GM21737 (cell line): Measurements from ENCODE around the gene NTHL1.

Experiments
- ATAC-seq: cut with Tn5 transposase; IDR thresholded peaks from one replicate; pipeline ENCODE4 v1.9.1; 2021; ENCODE audit warnings: mild to moderate bottlenecking, moderate library complexity; ENCODE audit not compliant: unreplicated experiment

Gene NTHL1

DNA sequence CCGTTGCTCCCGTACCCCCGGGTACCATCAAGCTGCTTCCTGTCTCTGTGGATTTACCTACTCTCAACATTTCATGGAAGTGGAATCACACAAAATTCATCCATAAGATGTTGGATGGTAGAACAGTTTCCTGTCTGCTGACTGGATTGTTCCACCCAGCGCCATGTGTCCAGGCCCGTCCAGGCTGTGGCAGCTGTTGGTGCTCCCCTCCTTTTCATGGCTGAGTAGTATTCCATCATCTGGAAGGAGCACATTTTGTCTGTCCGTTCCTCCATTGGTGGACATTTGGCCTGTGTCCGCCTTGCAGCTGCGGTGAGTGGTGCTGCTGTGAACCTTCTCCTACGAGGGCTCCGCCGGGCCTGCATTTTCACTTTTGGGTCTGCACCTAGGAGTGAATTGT, 18.5 kb upstream of the NTHL1 start:
- no peak for ATAC-seq

DNA sequence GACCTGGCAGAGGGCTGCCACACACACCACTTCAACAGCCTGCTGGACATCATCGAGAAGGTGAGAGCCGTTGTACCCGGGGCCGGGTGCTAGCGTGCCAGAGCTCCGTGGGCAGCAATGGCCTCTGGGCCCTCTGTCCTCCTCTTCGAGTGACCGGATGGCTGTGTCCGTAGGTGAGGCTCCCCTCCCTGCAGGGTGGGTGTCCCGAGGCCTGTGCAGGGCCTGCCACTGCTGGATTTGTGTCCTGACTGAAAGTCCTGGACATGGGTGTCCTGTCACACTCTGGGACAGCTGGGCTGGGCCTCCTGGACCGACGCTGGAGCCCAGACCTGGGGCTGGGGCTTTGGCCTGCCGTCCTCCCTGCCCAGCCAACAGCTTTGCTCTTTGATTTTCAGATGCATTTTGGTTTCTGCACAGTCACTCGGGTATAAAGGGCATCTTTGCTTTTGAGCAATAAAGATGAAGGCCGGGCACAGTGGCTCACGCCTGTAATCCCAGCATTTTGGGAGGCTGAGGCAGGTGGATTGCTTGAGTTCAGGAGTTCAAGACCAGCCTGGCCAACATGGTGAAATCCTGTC, 16.8 kb upstream of the NTHL1 start:
- ATAC-seq: no peak

DNA sequence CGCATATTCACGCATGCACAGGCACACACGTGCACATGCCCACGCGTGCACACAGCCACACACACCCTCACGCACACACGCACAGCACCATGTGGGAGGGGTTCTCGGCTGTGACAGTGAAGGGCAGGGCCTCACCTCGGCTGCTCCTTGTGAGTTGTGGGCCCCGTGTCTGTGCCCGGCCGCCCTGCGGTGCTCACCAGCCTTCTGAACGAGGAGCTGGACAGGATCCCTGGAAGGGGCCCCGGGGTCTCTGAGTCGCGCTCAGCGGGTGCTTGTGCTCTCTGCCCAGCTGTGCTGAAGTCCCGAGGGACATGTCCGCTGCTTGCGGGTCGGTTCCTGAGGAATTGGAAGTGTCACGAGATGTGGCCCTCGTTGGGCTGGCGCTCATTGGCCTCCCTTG, 16.2 kb upstream of the NTHL1 start:
- no peak for ATAC-seq

DNA sequence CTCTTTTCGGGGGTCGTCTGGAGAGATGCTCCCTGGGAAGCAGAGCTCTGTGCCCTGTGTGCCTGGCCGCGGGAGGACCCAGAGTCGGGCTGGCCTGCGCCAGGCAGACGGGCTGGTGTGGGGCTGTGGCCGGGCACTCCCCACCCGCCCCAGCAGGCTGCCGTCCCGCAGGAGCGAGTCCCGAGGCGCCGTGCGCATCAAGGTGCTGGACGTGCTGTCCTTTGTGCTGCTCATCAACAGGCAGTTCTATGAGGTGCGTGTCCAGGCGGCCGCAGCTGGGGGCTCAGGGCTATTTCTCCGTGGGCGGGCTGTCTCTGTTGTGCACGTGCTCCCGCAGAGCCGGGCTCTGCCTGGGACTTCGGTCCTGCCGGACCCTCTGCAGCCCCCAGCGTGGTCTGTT, 15.2 kb upstream of the NTHL1 start:
- ATAC-seq: no peak

DNA sequence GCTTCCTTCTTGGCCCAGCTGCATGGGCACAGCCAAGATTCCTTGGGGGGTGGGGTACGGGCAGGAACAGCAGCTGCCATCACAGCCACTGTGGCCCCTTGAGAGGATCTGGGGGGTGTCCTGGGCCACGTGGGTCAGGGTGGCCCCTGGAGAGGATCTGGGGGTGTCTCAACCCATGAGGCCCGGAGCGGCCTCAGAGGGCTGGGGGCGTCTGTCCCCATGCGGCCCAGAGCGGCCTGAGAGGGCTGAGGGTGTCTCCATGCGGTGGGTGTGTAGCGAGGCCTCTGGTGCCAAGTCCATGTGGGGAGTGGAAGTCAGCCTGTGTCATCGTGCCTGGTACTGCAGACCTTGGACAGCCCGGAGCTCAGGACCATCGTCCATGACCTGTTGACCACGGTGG, 13.9 kb upstream of the NTHL1 start:
- ATAC-seq: no peak

DNA sequence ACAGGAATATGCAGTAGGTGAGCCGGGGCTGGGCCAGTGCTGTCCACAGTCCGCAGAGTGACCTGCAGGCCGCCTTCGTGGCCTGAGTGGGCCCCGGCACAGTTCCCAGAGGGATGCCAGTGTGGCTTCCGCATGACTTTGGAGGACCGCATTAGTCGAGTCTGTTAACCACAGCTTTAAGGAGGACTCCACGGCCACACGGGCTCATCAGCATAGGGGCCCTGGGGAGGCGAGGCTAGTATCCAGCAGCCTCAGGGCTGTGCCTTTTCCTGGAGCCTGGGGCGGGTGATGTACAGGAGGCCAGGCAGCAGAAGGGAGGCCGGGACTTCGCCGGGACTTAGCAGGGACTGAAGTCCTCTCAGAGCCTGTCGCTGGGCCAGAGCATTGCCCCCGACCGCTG, 13.4 kb upstream of the NTHL1 start:
- ATAC-seq: no peak

DNA sequence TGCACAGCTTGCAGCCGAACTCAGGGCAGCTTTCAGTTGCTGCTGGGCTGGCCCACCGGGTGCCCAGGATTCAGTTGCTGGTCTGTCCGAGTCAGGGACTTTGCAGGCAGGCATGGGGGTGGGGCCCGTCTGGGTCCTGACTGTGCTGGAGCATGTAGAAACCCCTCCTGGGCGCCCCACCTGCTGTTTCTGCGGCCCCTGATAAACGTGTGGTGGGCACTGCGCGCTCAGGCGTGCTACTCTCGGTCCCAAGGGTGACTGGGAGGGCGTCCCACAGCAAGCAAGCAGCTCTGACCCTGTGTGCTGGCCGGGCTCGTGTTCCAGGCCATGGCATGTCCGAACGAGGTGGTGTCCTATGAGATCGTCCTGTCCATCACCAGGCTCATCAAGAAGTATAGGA, 12.7 kb upstream of the NTHL1 start:
- no peak for ATAC-seq

DNA sequence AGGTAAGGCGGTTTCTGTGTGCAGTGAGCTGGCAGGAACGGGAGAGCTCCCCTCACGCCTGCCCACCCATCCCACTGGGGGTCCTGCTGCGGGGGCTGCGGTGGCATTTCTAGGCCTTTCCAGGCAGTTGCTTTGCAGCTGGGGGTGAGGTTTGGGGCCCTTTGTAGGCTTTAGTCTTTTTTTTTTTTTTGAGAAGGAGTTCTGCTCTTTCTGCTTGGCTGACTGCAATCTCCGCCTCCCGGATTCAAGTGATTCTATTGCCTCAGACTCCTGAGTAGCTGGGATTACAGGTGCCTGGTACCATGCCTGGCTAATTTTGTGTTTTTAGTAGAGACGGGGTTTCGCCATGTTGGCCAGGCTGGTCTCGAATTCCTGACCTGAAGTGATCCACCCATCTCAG, 11.2 kb upstream of the NTHL1 start:
- no peak for ATAC-seq

DNA sequence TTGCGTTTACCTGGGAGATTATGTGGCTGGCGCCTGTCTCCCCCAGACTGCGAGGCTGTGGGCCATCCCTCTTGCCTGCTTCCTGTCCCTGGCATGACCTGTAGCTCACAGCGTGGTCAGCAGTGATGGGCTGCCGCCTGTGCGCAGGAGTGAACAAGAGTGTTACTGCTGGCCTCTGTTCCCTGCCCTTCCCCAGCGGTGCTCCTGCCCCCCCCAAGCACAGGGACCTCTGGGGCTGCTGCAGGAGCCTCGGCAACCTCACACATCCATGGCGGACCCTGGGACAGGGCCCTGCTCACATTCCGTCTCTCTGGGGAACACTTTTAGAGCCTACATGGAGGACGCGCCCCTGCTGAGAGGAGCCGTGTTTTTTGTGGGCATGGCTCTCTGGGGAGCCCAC, 10.8 kb upstream of the NTHL1 start:
- ATAC-seq: no peak

DNA sequence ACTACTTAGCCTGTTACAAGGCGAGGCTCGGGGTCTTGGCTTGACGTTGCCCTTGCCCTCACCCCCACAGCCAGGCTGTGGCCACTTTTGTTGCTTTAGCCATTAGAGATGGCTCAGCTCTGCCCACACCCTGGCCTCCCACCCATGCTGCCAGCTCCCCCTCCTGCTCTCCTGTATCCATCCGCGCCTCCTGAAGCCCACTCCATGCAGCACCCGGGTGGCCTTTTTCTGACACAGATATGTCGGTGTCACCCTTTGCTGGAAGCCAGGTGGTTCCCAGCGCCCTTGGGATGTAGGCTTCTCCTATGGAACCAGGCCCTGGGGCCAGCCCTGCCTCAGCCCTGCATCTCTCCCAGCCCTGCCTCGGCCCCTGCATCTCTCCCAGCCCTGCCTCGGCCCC, 9.8 kb upstream of the NTHL1 start:
- no peak for ATAC-seq

DNA sequence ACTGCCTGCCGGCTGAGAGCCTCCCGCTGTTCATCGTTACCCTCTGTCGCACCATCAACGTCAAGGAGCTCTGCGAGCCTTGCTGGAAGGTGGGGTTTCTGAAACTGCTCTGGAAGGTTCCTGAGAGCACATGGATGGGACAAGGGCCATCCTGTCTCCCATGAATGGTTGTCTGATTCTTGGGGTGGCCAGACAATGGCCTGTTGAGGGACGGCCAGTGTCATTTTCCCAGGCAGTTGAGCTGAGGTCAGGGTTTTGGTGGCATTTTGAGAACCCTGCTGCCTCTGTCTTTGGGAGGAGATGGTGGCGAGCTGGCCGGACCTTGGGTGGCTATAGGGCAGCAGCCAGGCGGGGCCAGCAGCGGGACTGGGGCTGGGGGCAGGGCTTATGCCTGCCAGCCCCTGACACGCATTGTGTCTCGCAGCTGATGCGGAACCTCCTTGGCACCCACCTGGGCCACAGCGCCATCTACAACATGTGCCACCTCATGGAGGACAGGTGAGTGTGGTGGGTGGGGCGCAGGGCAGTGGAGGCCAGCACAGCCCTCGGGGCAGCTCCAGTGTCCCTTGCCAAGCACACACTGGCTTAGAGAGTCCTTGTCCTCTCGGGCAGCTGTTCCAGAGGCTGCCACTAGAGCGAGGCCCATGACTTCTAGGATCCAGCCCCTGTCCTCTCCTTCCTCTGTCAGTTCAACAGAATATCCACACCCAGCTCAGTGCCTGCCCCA, 9.2 kb upstream of the NTHL1 start:
- no peak for ATAC-seq

DNA sequence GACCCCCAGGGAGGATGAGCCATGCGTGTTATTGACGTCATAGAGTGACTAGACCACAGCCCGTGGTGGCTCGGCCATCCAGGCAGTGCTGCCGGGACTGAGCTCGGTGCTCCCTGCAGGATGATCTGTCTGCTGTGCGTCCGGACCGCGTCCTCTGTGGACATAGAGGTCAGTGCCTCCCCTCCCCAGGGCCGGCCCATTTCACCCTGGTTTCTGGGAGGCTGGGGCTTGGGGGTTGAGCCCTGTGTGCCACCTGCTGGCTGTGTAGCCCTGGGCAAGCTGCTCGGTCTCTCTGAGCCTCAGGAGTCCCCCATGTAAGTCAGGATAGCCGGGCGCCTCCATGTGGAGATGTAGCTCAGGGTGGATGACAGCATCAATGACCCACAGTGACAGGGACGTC, 8.4 kb upstream of the NTHL1 start:
- no peak for ATAC-seq

DNA sequence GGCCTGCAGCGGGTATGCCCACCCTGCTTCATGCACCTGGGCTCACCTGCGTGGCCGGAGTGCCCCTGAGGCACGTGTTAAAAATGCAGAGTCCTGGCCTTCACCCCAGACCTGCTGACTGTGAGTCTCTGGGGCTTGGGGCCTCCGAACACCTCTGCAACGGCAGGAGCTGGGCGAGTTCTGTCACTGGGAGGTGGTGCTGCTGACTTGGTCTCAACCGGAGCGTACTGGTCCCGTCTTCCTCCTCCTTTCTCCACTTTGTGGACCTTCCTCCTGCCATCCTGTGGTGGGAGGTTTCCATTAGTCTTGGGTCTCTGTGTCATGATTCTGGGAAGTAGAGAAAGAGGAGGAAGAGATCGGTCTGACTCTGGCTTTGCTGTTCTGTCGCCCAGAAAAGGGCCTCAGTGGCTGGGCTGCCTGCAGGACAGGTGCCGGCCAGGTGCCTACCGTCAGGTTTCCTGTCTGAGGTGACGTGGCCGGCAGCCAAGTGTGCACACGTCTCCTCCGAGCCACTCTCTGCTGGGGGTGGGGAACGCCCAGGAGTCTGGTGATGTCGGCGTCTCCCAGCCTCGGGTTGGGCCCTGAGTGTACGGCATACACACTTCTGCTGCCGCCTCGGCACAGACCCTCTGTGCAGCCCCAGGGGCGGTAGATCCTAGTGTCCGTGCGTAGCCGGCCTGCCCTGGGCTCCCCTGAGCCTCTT, 7.1 kb upstream of the NTHL1 start:
- no peak for ATAC-seq

DNA sequence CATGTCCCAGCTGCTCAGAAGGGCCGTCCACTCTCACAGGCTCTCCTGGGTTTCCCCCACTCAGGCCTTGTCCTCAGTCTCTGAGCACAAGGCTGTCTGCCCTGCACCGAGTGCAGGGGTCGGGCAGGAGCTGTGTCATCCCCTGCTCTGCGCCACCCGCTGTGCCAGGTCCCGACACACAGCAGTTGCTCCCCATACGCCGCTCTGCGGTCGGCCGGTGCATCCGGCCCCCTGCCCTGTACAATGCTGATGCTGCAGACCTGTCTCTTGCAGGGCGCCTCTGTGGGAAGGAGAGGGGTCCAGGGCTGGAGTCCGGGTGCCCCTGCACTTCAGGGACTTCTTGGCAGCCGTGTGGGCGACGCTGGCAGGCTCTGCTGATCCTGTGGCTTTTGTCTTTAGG, 6.3 kb upstream of the NTHL1 start:
- no peak for ATAC-seq

DNA sequence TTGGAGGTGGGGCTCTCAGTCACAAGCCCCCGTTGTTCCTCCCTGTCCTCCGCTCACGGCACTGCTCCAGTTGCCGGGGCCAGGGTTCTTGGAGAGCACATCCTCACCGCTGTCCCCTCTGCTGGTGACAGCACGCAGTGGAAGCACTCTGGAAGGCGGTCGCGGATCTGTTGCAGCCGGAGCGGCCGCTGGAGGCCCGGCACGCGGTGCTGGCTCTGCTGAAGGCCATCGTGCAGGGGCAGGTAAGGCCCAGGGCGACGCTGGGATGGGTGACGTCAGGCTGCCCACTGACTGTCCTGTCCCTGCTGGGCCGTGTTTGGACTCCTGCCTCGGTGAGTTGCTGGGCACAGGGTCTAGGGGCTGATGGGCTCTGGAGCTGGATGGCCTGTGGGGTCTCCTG, 5.6 kb upstream of the NTHL1 start:
- ATAC-seq: no peak

DNA sequence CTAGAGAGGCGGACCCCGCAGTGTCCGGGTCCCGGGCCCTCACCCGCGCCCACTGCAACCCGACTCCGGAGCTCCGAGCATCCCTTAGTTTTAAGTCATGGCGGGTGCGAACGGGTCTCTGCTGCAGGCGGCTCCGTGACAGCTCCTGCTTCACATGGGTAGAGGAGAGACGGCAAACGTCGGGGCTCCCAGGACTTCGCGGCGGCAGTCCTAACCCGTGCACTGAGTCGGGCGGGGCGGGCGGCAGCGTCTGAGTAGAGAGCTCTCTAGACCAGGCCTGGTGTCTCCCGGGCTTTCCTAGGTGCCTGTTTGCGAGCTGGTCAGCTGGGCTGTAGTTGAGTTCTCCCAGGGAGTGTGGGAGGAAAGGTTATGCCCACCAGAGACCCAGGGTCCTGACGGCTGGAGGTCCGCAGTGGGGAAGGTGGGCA, 496 bp upstream of the NTHL1 start:
- ATAC-seq: no peak

DNA sequence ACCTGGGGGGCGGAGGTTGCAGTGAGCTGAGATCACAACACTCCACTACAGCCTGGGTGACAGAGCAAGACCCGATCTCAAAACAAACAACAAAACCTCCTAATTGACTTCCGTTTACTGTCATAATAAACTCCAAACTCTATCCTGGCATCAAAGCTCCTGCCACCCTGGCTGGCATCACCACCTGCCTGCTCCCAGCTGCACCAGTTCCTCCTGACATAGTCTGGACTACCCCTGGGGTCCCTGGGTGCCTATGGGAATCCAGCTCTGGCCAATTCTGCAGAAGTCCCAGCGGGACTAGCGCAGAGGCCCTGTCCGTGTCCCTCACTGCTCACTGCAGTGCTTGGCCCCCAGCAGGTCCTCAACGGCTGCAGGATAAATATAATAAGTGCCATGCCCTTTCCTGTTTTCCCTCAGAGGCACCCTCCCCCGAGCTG, 723 bp downstream of the NTHL1 start:
- no peak for ATAC-seq

DNA sequence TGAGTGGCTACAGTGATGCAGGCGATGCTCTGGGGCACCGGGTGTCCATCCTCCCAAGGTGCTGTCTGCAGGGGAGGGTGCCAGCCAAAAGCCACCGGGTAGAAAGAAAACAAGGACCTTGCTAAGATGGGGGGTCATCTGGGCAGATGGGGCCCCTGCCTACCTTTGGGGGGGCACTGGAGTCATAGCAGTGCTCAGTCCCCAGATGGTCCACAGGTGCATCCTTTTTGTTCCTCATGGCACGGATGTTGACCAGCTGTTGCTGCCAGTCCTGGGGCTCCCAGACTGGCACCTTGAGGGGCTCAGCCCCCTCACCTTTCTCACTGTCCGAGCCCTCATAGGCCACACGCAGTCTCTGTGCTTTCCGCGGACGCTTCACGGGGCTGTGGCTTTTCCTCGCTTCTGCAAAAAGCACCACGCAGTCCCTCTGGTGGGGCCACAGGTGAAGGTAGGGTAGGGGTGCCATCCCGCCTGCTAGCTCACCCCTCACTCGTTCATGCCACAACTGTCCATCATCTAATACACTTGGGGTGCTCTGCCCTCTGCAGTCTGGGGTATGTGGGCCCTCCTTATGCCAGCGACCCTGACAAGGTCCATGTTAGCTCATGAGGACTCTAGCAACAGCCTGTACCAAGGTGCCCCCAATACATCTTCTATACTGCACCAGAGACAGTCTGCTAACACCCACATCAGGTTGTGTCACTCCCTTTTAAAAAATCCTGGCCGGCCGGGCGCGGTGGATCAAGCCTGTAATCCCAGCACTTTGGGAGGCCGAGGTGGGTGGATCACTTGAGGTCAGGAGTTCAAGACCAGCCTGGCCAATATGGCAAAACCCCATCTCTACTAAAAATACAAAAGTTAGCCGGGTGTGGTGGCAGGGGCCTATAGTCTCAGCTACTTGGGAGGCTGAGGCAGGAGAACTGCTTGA, 1.4 kb downstream of the NTHL1 start:
- no peak for ATAC-seq

DNA sequence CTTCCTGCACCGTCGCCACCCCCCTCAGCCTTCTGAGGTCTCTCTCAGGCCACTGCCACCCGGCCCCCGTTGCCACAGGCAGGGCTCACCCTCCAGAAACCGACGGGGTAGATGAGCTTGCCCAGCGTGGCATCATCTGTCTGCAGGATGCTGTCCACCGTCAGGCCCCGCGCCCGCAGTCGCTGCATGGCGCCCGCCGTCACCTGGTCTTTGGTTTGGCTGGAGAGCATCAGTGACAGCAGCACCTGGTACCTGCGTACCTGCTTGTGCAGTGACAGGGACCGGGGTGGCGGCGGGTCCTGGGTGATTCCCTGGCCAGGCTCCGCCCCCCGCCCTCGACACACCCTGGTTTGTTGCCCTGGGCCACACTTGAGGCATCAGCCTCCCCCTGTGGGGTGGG, 3.1 kb downstream of the NTHL1 start:
- ATAC-seq: no peak

DNA sequence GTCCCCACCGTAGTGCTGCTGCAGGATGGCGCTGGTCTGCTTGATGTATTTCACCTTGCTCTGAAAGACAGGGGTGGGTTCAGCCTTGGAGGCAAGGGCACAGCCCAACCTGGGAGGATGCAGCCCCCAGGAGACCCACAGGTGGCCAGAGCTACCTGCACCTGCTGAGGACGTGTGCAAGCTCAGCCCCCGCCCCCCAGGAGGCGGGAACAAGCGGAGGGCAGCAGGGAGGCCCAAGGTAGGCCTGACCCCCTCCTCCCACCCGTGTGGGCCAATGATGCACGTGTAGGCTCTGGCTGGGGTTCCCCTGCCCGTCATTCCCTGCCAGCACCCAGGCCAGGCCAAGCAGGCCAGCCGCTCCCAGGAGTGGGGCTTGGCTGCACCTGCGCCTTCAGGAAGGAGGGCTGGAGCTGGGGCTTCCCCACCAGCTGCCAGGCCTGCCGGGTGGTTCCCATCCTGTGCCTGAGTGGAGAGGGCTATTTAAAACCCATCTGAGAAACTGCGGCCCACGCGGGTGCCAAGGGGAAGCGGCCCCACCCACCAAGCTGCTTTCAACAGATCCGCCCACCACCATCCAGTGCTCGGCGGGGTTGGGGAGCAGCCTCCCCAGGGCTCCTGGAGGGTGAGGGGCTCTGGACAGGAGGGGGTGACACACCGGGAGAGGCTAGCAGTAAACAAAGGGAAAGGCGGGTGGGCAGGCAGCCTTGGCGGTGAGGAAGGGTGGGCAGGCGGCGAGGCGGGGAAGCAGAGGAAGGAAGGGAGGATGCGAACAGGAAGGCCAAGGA, 3.8 kb downstream of the NTHL1 start:
- ATAC-seq: no peak
